ENCODE measurements around the gene FIGNL2.
"Not testable (repeated sequence)": the region's sequence is repeated elsewhere in the genome, so short reads cannot be mapped to it uniquely, and the experiment has no call there.

FIGNL2 gene

GRCh38 chr12:51836041-51836826, 12.3 kb downstream of the FIGNL2 start:
- no peak for DNase-seq (ENCODE audit: low read depth)

GRCh38 chr12:51834411-51834810, 14.1 kb downstream of the FIGNL2 start:
- DNase-seq (ENCODE audit: low read depth), result no peak

GRCh38 chr12:51833448-51834227, 14.9 kb downstream of the FIGNL2 start:
- DNase-seq (ENCODE audit: low read depth), result no peak

- DNase-seq (ENCODE audit: low read depth), result no peak
Measured at GRCh38 chr12:51832354-51833107, 16.0 kb downstream of the FIGNL2 start.

GRCh38 chr12:51831817-51832216, 16.7 kb downstream of the FIGNL2 start:
- not testable (repeated sequence) for DNase-seq (ENCODE audit: low read depth)

- no peak for DNase-seq (ENCODE audit: low read depth)
Measured at GRCh38 chr12:51829641-51830040, 18.9 kb downstream of the FIGNL2 start.

- no peak for DNase-seq (ENCODE audit: low read depth)
Measured at GRCh38 chr12:51829011-51829481, 19.5 kb downstream of the FIGNL2 start.

GRCh38 chr12:51827925-51828818, 20.3 kb downstream of the FIGNL2 start:
- DNase-seq (ENCODE audit: low read depth), result no peak

- no peak for DNase-seq (ENCODE audit: low read depth)
Measured at GRCh38 chr12:51826881-51827280, 21.6 kb downstream of the FIGNL2 start.

- no peak for DNase-seq (ENCODE audit: low read depth)
Measured at GRCh38 chr12:51825216-51825615, 23.3 kb downstream of the FIGNL2 start.

- DNase-seq (ENCODE audit: low read depth), result no peak
Measured at GRCh38 chr12:51823875-51824565, 24.5 kb downstream of the FIGNL2 start.

- DNase-seq (ENCODE audit: low read depth), result no peak
Measured at GRCh38 chr12:51822956-51823355, 25.6 kb downstream of the FIGNL2 start.

GRCh38 chr12:51822261-51822616, 26.3 kb downstream of the FIGNL2 start:
- DNase-seq (ENCODE audit: low read depth), result no peak

GRCh38 chr12:51821440-51822260, 26.9 kb downstream of the FIGNL2 start:
- DNase-seq (ENCODE audit: low read depth), result no peak

GRCh38 chr12:51820526-51821439, 27.7 kb downstream of the FIGNL2 start:
- no peak for DNase-seq (ENCODE audit: low read depth)

- DNase-seq (ENCODE audit: low read depth), result no peak
Measured at GRCh38 chr12:51819736-51820525, 28.6 kb downstream of the FIGNL2 start.

GRCh38 chr12:51818566-51819300, 29.8 kb downstream of the FIGNL2 start:
- peak; percentile 82 for DNase-seq (ENCODE audit: low read depth)
